Ramos (cell line): Measurements from ENCODE around the gene CERS6.

Experiments used
- in situ Hi-C: fragments of 300-500 bp; cut with MboI; formaldehyde crosslinking; loops from one replicate; pipeline ENCODE4 v1.14.3; 2022; ENCODE audit warnings: low sequenced_read_pairs; ENCODE audit not compliant: unreplicated experiment

Gene CERS6

DNA sequence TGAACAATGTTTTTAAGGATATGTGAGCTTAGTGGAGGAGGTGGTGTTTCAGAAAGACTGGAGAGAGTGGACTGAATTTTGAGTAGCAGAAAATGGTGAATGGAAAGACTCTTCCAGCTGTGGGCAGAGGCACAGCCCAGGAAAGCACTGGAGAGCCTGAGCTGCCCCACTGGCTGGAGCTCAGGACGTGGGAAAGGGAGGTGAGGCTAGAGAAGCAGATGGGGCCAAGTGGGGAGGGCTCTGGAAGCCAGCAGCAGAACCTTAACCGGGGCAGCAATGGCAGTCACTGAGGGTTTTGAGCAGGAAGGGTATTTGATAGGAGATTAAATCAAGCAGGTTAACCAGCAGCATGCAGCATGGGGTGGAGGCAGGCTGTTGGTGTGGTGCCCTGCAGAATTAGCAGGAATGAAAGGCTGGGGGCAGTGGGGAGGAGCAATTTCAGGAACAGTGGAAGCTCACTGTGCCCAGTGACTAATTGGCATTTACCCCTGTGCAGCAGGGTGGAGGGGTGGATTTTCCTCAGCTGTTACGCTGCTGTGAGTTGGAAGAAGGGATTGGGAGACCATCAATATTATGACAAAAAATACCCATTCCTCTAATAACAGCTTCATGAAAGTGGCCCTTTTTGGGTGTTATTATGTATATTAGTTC is 136.2 kb downstream of the CERS6 start:
- in situ Hi-C loops = no loop called here

DNA sequence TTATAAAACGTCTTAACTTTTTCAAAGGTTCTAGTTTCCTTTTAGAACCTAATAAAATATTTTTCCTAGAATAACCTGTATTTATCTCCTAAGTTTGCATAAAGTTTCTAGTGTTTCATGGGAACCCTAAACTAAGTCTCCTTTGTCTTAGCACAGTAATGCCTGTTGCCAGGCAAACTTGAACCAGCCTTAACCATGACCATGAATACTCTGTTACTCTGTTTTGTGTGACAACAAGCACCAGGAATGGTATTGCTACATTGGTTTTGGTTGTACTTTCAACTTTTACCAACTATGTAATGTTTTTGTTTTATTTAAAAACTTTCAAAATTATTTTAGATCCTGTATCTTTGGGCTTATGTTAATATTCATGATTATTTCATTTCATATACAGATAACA is 137.6 kb downstream of the CERS6 start:
- in situ Hi-C loops = no loop called here

DNA sequence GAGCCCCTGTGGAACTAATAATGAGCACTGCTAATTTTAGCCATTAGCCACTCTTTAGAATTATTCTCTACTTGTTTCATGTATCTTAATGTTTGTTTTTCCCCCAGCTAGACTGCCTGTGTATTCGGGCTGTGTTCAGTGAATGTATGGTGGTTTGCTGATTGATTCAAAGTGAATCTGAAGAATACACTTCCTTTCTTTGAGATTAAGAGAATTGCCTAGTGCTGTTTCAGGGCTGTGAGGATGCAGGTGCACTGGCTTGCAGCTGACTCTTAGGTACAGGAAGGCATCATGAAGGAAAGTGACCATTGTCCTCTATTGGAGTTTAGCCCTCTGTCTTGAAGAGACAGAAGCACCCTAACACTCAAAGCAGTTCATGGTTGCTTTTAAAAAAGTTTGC is 138.7 kb downstream of the CERS6 start:
- in situ Hi-C loops = no loop called here

DNA sequence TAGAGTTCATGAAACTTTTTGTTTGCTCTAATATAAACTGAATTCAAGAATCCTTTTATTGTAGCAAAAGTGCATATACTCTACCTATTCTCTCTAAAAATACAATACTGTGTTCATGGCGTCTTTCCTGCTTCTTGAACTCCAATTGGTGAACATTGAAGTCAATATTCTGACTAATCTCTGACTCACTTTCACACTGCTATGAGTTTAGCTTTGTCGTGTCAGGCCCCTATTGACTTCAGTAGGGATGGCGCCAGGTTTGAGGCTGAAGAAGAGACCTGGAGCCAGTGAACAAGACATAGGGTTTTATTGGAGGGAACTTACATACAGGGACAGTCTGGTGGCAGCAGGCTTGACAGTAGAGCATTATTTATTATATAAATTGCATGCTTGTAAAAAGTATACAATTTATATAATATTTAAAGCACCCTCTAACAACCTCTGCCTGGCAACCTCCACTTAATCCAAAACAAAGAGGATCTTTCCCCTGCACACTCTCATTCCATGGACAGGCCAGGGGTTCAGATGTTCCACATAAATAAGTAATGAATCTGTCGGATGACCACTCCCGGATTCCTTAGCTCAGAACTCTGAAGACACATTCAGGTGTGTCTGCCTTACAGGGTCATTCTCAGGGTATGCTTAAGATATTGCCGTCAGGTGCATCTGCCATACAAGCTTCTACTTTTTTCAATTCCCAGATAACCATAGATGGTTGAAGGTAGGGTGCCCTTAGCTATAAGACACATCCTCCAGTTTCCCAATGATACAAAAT is 141.0 kb downstream of the CERS6 start:
- in situ Hi-C loops = no loop called here

DNA sequence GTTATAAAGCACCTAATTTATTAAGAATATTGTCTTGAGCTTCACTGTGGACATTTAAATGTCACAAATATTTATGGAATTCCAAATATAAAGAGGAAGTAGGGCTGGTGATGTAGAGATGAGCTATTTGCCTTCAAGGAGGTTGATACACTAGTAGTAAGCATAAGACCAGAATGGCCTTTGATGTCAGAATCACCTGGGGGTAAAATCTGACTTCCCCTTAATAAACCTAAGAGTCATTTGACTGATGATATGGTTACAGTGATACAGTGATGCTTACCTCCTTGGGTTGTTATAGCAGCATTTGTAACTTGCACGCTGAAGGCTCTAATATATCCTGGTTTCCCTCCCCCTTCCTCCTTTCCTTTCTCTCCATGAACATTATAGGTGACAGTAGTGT is 143.7 kb downstream of the CERS6 start:
- in situ Hi-C loops = no loop called here

DNA sequence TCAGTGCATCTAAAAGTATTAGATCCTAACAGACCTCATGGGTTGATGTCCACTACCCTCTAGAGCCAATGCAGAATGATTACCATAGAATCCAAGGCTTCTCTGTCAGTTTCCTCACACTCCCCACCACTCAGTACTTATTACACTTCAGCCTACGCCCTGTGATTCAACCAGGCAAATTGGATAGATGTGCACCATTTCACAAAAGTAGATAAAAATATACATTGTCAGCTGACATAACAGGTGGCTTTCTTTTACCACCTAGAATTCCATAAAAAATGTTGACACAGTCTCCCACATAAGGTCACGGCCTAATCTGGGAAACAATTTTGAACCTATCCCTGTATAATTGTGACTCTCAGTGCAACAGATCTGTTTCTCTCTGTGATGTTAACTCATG is 144.9 kb downstream of the CERS6 start:
- in situ Hi-C loops = no loop called here

DNA sequence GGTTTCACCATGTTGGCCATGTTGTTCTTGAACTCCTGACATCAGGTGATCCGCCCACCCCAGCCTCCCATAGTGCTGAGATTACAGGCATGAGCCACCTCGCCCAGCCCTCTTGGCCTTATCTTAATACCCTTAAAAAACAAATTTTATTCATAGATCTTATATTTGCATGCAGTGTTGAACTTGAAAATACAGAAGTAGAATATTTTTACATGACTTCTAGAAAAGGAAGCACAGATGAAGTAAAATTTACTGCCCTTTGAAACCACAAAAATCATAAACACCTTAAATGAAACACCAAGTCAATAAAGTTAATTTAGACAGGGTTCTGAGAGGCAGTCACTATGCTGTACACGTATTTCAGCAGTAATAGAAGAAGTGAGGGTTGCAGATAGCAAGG is 145.7 kb downstream of the CERS6 start:
- in situ Hi-C loops = no loop called here

DNA sequence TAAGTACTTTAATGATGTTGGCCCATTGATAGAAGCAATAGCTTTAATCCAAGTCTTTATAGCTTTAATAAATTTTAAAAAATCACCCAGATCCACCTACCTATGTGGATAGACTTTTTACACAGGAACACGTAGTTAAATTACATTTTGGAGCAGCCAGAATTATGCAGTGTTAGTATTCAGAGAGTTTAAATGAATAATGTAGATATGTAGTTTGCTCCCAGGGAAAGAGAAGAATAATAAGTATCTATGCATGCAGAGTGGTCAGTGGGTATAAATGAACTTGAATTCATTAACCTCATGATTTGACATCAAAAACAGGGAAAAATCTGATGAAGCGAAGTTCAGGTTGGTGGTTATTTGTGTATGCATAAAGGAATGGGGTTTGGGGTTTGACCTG is 146.3 kb downstream of the CERS6 start:
- in situ Hi-C loops = no loop called here

DNA sequence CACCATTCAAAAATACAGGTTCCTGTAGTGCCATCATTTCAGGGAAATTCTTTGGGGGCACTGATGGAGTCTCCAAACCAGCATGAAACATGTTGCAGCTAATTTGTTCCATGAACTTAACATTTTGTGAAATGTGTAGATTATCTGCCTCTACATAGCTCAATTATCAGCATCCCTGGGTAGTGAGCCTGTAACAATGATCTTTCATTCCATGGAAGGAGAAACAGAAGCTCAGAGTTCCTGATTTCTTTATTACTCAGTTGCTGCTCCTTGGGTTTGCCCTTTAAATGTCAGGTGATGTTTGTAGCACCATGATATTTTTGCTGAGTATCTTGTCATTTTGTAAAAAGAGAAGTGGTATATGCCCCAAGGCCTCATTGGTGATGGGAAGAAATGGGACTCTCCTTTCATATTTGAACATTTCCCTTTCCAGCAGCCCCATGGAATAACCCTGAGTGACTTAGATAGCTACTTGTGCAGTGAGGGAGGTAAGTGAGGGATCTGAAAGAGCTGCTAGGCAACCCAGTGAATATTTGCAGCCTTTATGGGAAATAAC is 146.9 kb downstream of the CERS6 start:
- in situ Hi-C loops = no loop called here

DNA sequence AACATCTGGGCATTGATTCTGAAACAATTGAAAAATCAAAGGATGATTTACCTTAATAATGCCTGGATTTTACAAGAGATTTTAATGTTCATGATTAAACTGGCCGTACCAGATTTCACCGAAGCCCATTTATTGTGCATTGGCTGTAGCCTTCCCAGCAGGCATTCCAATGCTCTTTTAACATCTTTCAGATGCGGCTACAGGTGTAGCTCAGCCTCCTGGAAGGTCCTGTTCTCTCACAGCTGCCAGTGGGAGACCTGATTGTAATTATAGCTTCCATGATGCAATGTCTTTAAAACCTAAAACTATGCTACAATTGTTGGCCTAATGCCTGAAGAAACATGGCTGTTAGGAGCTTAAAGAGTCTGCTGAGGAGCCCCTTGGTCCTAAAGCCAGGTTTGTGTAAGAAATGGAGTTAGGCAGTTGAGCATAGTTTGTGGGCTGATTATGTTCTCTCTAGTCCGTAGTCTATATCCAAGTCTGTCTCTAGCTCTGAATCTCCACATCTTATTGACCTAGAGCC is 147.4 kb downstream of the CERS6 start:
- in situ Hi-C loops = no loop called here

DNA sequence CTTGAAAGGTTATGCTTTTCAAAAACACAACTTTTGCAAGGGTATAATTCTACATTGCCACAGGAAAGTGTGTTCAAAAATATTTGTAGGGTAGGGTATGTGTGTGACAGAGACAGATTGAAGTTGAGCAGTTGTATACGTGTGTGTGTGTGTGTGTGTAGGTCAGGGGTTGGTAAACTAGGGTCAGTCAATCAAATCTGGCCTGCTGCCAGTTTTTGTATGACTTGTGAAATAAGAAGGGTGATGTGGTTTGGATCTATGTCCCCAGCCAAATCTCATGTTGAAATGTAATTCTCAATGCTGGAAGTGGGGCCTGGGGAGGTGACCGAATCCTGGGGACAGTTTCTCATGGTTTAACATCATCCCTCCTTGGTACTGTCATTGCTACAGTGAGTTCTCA is 148.2 kb downstream of the CERS6 start:
- in situ Hi-C loops = no loop called here

DNA sequence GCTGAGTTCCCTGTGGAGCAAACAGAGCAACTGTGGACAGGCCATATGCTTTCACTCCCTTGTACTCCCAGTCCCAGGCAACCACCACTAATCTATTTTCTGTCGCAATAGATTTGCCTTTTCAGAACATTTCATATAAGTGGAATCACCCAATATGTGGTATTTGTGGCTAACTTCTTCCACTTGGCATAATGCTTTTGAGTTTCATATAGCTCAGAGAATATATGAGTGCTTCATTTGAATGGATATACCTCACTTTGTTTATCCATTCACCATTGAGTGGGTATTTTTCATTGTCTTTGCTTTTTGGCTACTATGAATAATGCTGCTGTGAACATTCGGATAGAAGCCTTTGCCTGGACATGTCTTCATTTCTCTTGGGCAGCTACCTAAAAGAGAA is 151.9 kb downstream of the CERS6 start:
- in situ Hi-C loops = no loop called here

DNA sequence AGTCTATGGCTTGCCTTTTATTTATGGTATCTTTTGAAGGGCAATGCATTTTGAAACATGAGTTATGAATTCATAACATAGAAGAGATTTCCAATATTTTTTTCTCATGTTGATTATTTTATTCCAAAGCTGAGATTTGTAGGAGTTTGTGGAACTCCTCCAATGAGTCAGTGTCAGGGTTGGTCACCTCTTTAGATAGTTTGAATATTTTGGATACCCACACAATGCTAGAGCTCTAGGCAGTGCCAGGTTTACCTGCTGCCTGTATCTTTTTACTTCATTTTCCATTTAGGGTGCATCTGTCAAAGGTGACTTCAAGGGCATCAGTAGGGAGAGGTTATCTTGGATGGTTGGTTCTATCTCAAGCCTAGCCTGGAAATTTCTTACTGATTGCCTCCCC is 152.7 kb downstream of the CERS6 start:
- in situ Hi-C loops = no loop called here

DNA sequence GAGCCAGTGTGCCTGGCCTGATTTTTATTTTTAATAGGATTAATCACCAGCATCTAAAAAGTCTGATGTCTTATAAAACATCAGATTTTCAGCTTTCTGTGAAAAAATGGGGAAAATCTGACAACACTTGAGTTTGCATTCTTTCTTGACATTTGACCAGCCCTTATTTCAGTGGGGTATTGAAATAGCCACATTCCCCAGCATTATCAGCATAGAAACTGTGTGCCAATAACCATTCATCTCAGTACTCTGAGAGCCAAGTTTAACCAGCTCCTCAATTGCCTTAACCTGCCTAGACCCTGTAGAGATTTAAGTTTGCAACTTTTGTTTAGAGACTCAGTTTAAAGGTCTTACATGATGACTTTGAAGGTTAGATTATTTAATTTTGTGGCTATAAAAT is 155.0 kb downstream of the CERS6 start:
- in situ Hi-C loops = no loop called here

DNA sequence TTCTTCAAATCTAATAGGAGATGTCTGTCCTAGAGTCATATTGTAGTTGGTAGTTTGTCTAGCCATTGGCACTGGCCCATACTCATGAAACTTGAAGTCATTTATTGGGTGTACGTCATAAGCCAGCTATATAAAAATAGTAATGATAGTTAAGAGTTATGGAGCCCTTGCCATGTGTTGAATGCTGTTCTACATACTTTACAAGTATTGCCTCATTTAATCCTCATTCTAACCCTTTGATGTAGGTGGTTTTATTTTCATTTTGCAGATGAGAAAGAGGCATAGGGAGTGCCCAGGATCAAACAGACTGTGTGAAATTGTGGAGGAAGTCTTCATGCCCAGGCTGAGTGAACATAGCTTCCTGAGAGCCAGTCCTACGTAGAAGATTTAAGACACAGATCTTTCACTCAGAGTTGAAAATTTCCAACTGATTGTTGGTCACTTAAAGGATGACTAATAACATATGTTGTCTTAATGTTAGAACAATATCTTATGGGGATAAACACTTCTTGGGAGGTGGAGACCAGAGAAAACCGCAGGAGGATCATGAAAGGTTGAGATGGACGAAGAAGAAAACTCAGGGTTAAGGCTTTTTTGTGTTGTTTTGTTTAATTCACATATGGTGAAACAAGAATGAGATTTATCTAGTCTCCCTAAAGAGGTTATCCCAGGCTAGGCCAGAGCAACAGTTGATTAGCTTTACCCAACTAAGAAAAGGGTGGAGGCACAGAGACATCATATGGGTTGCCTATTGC is 156.0 kb downstream of the CERS6 start:
- in situ Hi-C loops = no loop called here

DNA sequence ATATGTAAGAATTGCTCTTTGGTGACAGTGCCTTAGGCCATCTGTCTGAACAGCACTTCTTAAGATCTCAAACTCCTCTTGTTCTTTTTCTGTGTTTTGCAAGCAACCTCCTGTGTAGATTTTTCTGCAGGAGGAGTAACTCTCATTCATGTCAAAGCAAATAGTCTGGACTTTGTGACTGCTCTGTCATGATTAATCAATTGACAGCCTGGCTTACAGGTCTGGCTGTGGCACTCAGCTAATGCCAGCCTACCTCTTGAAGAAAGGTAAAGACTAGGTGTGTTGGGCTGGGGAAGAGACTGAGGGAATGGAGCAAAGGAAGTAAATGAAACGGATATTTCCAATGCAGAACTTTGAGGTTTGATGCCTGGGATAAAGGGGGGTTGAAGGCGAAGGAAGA is 156.6 kb downstream of the CERS6 start:
- in situ Hi-C loops = no loop called here

DNA sequence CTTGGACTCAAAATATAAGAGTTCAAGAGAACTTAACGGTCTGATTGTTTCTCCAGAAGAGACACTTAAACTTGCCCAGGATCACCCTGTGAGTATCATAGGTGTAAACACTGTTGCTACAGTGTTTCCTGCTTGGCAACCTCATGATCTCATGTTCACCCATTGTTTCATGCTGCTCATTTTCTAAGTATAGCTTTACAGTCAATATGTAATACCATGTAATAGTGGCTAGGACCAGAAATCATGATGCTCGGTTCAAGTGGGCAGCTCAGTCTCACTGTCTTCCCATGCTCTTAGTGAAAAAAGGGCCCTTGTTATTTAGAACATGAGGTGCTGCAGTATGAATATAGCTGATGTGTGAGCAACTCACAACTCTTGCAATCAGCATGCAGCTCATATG is 157.5 kb downstream of the CERS6 start:
- in situ Hi-C loops = no loop called here

DNA sequence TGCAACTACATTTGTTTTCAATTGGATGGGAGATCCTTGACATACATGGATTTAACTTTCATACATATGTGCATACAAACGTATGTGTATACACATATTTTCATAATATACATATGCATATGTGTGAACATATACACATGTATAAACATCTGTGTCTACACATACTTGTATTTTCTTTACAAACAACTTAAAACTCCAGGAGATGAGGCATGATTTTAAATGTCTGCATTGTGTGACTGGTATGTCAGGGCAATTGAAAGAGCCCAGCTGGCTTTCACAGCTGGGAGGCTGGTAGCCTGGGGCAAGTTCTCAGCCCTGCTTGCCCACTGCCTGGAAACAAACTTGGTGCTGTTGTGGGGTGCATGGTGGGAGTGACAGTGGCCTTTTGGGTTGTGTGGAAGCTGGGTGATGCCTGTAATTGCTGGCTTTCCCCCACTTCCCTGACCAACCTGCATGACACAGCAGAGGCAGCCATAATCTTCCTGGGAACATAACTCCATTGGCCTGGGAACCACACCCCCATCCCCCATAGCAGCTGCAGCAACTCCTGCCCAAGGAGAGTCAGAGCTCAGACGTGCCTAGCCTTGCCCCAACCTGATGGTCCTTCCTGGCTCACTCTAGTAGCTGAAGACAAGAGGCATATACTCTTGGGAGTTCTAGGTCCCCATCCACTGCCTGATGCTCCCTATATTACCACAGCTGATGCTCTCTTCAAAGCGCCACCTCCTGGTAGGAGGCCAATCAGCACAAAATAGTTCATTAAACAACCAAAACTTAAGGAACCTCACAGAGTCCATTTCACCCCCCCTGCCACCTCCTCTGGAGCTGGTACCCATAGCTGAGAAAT is 158.3 kb downstream of the CERS6 start:
- in situ Hi-C loops = no loop called here

DNA sequence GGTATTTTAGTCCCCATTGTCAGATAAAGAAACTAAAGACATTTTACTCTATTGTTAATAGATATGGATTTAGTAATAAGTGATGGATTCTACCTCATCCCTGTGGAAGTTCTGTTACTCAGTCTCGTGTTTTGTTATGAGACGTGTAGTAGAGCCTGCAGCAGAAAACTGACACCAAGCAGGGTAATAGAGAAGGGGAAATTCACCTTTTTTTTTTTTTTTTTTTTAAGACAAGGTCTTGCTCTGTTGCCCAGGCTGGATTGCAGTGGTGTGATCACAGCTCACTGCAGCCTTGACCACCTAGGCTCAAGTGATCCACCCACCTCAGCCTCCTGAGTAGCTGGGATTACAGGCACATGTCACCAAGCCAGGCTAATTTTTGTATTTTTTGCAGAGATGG is 164.5 kb downstream of the CERS6 start:
- in situ Hi-C loops = no loop called here

DNA sequence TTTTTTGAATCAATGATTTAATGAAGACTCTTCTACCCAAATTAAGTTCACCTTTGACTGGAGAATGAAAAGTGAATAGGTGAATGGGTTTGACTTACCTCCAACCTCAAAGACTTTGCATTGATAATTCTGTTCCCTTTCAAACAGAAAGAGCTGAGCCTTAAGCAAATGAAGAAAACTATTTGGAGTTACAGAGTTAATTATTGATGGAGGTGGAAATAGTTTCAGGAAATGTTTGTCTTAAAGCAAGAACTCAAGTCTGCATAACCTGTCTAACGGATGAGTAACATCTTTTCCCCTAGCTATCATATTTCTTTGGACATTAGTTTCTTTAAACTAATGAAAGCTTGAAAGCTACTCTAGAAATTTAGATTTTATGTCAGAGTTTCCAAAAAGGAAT is 166.5 kb downstream of the CERS6 start:
- in situ Hi-C loops = no loop called here
